GM19372 (cell line): ENCODE results near the gene MYL3.

ENCODE experiments used
- ATAC-seq: cut with Tn5 transposase; IDR thresholded peaks from one replicate; pipeline ENCODE4 v1.9.1; 2021; ENCODE audit warnings: mild to moderate bottlenecking, low read depth, moderate library complexity; ENCODE audit not compliant: unreplicated experiment

Gene MYL3

DNA sequence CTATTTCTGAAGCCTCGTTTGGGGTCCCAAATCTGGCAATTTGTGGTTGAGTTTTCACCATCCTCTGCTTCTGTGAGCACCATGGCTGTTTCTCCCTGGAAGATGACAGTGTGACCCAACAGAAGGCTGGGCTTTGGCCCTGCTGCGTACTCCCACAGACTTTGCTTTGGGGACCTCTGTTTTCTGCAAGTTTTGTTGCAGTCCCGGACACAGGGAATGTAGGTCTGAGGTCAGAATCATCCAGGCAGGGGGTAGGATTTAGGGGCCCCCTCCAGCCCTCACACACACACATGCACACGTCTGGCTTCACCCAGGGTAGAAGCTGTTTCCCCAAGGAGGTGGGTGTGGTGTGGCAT lies 20.6 kb upstream of the MYL3 start:
- ATAC-seq = no peak

DNA sequence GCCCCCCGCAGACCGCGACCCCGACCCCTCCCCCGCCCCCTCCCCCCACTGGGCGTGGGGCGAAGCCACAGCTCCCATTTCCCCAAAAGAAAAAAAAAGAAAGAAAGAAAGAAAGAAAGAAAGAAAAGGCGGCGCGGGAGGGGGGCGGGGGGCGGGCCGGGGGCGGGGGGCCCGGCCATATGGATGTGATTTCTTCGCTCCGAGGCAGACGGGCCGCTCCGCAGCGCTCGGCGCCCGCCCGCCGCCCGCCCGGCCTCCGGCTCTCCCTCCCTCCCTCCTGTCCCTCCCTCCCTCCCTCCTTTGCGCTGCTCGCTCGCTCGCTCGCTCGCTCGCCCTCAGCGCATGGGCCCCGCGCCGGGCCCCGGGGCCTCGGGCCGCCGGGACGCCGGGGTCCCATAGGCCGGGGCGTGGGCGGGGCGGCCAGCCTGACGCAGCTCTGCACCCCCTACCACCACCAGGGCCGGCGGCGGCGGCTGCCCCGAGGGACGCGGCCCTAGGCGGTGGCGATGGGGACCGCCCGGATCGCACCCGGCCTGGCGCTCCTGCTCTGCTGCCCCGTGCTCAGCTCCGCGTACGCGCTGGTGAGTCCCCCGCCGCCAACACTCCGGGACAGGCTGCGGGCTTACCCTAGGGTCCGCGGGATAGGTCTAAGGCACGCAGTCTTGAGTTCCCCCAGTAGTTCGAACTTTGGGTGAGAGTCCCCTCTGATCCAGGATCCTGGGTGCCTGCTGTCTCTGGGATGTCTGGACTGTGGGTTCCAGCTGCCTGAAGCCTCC lies 20.0 kb upstream of the MYL3 start:
- no peak for ATAC-seq

DNA sequence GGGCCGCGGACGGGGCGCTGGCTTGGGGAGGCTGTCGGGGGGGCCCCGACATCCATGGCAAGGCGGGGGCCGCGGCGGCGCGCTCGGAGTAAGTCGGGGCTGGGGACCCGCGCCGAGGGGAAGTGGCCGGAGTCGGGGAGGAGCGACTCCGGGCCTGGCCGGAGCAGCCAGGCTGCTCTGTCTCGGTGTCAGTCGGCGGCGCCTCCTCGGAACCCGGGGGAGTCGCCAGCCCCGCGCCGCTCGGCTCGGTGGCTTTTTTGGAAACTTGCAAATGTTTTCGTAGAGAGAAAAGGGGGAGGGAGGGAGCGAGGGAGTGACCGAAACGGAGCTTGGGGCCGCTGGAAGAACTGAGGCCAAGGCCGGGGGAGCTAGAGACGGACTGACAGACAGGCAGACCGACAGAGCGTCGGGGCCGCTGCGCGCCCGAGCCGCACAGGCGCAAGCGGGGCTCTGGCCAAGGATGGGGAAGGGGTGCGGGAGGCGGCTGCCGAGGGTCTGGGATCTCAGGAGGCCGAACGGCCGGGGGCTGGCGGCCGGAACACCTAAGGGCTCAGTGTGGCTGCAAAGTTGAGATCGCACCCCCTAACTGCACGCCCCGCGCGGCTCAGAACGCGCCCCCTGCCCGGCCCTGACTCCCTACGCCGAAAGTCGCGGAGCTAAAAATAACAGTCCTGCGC lies 19.3 kb upstream of the MYL3 start:
- no peak for ATAC-seq

DNA sequence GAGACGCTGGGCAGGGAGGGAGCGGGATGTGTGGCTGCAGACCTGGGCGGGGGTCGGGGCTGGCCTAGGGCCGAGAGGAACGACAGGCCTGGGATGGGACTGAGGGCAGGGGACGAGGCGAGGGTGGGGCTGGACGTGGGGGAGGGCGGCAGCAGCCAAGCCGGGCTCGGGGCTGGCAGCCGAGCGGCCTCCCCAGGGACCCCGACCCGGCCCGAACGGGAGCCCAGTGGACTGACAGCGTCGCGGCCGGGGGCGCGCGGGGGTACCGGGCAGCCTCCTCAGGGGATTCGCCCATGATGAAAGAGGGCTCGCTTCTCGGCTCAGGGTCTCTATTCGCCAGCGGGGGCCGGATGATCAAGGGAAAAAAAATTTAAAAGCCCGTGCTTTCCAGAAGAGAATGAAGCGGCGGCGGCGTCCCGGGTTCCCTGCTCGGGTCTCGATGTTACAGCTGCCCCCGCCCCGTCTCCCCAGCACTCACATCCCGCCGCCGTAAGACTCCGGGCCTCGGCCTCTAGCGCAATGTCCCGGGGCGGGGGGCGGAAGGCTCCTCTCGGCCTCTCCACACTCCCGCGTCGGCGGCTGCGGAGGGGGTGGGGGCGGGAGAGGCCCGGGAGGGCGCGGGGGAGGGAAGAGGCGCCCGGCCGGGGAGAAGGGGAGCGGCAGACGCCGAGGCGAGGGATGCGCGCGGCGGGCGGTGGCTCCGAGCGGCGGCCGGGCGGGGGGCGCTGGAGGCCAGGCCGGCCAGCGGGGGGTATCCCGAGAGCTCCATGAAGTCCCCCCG lies 18.5 kb upstream of the MYL3 start:
- ATAC-seq = no peak

DNA sequence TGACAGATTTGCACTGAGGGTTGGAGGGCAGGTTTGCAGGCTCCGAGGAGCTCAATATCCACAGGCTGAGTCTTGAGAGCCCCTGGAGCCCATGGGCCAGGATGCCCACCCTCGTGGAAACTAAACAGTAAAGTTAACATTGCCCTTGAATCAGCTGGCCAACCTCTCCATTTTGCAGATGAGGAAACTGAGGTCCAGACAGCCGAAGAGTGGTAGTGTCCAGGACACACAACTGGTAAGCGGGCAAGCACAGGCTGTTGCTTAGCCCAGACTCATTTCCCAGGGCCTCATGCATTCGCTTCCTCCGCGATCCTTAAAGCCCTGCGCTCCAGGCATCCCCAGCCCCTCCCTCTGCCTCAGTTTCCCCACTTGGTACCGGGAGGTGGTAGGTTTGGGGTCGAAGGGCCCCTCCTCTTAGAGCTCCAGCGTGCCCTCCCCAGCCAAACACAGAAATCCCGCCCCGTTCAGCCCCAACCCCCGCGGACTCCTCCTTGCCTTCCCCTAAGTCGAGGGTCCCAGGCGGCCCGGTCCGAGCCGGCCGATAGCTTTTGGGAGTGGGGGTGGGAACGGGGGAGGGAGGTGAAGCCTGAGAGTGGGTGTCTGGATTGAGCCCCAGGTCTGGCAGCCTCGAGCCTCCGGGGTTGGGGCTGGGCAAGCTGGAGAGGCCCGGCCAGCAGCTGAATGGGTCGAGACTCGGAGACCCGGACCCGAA lies 17.8 kb upstream of the MYL3 start:
- ATAC-seq = no peak

DNA sequence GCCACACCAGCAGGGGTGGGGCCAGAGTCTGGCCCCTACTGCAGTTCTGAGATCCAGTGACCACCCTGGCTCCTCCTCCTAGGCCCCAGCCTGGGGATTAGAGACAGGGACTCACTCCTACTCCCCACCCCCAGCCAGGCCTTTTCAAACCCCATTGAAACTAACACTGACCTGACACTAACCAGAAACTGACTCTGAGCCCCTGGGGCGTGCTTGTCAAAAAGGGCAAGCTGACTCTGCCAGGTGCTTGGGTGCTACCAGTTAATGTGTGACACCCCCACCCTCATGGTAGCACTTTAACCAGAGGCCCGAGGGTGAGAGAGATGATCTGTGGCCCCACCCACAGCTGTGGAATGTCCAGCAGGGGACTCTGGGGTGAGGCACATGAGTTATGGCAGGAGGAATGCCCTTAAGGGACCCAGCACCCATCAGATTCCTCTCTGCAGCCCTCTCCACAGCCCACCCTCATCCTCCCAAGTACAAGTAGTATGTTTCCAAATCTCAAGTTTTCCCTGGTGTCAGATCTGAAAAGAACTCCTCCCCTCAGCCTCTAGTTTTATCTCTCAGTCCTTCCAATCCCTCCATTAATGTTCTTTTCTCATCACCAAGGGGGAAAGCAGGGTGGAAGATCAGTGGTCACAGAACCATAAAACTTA lies 15.7 kb upstream of the MYL3 start:
- no peak for ATAC-seq

DNA sequence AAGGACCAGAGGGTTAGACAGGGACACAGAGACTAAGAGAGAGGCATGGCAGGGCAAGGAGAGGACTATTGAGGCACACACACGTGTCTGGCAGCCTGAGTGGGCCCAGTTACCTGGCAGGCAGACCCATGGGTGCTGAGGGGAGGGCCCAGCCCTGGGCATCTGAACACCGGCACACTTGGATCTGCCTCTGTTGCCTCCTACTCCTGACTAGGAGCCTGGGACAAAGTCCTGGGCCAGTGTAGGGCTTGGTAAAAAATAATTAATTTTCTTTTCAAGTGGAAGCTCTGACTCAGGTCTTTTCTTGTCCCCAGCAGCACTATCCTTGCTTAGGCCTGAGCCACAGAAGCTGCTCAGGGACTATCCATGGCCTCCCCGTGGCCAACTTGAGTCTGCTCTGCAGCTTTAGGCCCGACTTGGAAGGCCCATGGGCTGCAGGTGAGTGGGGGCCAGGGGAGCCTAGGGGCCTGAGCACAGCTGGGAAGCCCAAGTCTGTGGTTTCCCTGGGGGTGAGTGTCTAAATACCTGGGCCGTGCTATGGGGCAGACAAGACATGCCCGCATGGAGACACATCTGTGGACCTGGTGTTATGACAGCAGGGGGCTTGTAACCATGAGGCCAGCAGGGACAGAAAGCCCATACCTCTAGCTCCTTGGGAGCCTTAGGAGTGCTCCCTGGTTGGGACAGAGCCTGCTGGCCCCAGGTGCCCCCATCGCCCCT lies 14.3 kb upstream of the MYL3 start, which contains the start of gene PTH1R:
Gene PTH1R, plus strand, starts transcription at position 316 of the 720 bp plus-strand sequence. CDS start 5,839 bp downstream, outside the sequence.
- no peak for ATAC-seq

DNA sequence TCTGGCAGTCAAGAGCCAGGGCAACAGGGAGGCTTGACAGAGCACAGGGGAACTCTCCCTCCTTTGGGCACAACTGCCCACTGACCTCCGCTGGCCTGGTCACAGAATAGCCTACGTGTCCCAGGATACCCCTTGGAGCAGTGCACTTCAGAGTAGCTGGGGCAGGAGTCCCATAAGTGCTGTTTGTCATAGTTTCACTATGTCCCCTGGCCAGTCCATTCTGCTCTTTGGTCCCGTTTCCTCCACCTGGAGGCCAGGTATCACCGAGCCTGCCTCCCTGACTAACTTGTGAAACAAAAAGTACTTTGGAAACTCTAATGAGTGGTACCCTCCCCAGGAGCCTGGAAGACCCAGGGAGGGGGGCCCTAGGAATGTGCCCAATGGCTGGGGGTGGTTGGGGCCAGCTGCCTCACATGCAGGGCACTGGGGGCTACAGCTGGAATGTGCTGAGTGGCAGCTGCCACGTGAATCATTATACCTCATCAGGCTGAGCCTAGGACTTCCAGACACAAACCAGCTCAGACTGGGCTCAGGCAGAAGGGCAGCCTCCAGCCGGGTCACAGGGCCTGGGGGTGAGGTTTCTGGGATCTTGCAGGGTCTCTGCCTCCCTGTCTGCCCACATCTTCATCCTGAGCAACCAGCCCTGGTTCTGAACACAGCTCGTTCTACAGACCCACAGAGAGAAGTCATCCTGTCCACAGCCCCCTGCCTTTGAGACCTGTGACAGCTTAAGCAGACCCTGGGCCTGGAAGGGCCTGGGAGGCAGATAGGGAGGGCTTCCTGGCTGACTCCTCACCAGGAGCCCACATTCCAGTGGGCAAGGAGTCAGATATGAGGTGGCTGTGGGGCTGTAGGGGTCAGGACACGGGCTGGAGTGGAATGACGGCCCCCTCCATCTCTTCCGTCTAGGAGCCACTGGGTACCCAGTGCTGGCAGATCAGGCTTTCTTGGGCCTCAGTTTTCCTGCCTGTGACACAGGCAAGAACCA lies 13.4 kb upstream of the MYL3 start:
- ATAC-seq = no peak

DNA sequence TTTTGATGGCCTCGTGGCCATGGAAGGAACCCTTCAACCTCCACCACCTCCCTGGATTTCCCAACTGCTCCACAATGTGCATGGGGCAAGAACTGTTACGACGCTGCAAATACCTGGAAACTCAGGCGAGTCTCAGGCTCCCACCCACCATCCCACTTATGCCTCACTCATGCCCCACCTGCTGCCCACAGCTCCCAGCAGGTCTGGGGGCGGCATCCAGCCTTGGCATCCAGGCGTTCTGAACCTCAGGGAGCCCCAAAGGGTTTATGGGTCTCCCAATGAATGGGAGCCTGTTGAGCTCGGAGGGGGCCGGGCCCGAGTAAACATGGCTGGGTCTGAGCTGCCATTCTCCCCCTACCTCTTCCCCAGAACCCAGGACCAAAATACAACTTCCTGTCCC lies 12.3 kb upstream of the MYL3 start:
- no peak for ATAC-seq

DNA sequence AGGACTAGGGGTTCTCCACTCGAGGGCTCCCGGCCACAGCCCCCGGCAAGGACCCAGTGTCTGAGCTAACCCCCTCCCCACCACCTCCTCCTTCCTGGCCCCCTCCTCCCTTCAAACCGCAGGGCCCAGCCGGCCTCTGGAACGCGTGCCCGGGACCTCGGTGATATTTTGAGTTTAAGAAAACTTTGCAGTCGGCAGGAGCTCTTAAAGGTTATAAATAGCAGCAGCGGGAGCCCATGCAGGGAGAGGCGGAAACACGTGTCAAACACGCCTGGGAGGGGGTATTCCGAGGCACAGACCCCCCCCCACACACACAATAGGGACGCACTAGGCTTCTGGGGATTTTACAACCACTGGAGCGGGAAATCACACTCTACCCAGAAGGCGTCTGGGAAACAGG lies 11.2 kb upstream of the MYL3 start:
- no peak for ATAC-seq

DNA sequence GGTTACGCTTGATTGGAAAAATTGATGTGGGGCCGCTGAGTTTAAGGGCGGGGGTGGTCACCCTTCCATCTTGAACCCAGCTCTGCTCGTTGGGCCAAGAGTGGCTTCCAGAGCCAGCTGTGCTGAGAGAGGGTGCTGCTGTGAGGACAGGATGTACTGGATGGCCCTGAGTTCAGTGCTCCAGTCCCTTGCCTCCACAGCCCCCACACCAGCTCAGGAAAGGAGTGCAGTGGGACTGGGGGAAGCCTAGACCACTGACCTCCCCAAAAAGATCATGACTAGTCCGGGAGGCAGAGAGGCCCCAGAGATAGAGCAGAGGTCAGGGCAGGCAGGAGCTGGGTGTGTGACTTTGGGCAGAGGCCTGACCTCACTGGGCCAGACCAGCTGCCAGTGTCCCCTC lies 10.3 kb upstream of the MYL3 start:
- no peak for ATAC-seq

DNA sequence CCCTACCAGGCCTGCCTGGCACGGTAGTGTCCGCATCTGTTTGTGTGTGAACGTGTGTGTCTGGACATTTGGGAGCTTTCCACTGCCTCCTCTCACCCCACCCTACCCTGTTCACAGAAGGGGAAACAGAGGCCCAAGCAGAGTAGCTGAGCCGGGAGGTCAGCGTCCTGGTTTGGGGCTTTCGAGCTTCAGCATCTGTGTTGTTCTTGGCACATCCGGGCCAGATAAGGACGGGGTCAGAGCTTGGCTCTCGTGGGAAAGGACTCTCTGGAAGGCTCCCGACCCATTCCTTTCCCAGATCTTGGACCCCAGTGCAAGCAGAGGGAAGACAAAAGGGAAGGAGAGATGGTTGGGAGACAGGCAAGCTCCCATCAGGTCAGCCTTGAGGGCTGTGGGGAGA lies 8.0 kb upstream of the MYL3 start:
- no peak for ATAC-seq

DNA sequence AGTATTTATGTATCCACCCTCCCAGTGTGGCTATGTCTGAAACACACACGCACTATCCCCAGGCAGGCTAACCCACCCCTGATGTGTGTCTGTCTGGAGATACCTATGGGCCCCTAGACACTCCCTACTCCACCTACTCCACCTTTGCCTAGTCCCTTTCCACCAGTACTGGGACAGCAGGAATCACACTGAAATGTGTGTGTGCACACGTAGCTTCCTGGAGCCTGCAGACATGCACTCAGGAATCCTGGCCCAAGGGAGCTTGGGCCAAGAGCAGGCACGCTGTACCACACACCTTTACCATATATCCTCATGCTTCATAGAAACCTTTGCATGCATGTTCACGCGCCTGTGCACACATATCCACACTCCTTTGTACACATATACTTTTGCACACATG lies 7.4 kb upstream of the MYL3 start:
- no peak for ATAC-seq

DNA sequence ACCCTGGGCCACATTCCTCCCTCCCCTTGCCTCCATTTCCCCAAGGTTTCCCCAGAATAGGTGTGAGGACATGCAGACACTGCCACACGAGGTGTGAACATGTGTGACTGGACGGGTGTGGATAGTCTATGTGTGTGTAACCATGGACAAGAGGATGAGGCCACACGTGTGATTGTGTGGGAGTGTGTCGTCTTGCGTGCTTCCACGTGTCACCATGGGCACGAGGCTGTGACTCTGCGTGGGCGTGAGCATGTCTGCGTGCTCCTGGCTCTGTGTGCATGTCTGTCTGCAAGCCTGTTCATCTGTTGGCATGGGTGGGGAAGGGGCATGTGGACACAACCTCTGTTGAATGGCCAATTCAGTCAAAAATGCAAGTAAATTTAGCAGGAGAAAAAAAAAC lies 6.2 kb upstream of the MYL3 start:
- no peak for ATAC-seq

DNA sequence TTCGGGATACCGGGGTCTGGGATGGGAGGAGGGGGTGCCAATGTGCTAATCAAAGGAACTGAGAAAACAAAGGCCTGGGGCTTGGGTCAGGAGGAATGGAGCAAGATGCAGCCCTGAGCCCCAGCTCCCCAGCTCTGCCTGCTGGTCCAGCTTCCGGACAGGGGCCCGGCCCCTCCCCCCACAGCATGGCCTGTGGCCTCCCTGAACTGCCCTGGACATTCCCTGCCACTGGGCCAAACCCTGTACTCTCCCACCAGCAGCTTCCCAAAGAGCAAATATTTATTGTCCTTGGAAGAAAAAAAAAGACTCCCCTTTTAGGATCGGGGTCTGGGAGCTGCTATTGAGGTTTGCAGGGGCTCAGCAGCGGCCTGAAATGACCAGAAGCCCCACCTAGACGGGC lies 5.7 kb upstream of the MYL3 start:
- ATAC-seq = no peak

DNA sequence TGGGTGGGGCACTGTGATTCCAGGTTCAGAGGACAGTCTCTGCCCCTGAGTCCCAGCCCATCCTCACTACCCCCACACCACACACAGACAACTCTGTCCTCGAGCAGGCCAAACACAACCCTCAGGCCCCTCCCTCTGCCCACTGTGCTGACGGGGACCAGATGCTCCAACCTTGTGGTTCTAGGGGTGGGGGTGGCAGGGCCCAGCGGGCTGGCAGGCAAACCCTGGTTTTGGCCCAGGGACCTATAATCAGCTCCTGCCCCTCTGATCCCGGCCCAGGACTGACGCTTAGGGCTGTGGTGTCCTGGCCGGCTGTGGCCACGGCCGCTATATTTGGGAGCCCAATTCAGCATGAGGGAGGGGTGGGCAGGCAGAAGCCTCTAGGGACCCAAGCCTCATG lies 5.0 kb upstream of the MYL3 start:
- ATAC-seq = no peak

DNA sequence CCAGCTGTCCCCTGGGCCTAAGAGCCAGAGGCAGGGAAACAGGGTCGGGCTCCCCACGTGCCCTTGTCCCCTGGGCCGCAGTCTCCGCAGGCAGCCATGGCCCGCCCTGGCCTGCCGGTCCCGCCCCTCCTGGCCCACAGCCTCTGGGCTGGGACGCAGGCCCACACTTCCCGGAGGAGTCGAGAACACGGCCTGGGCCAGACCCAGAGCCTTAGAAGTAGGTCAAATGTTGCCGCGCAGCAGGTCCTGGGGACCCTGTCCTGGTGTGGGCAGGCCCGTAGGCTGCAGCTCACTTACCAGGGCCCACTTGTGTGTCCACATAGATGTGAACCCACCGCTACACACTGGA lies 4.3 kb upstream of the MYL3 start:
- no peak for ATAC-seq

DNA sequence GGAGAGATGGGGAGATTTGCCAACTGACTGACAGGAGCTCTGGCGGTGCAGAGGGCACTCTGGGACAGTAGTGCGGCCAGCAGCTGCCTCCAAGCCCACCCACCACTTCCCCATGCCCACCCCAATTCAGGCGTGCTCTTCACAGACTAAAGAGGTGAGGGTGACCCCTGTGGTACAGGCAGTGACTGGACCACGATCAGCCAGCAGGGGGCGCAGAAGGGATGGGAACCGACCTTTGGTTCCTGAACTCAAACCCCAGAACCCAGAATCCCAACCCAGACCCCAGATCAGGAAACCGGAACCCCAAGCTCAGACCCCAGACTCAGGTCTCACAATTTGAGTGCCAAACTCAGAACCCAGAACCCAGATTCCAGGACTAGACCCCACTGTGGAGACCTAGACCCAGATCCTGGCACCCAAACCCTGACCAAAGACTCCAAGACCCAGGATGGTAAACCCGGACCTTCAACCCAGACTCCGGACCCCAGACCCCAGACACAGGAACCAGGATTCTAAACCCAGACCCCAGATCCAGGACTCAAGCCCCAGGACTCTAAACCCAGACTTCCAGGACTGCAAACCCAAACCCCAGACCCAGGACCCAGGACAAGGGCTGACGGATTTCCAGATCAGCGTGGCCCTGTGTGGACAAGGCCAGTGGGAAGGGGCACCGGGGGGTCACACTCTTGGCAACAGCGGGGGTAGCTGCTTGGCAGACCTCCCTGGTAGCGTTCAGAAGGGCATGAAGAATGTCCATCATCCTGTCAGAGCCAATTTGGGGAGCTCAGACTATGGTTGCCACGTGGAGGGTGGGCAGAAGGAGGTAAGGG lies 3.7 kb upstream of the MYL3 start:
- no peak for ATAC-seq
